Osteocyte (in vitro differentiated cells): ENCODE data around the gene SQSTM1. TPM values are rescaled to one million over a fixed set of nuclear protein-coding genes. Genes with fewer than 3 reads are reported as not detected.

ENCODE experiments used
- DNase-seq: peaks from one replicate; pipeline ENCODE4 v3.0.0; 2021; ENCODE audit warnings: mixed read lengths; ENCODE audit not compliant: unreplicated experiment; ENCODE audit errors: extremely low spot score
- H3K27ac Mint-ChIP-seq: one replicate; pipeline ENCODE4 v1.8.0; 2021; ENCODE audit warnings: mild to moderate bottlenecking, mixed read lengths; ENCODE audit not compliant: unreplicated experiment
- H3K27me3 Mint-ChIP-seq: one replicate; pipeline ENCODE4 v1.8.0; 2021; ENCODE audit warnings: mixed read lengths; ENCODE audit not compliant: unreplicated experiment
- H3K36me3 Mint-ChIP-seq: one replicate; pipeline ENCODE4 v1.8.0; 2021; ENCODE audit warnings: mixed read lengths; ENCODE audit not compliant: unreplicated experiment
- H3K4me1 Mint-ChIP-seq: one replicate; pipeline ENCODE4 v1.8.0; 2021; ENCODE audit warnings: mixed read lengths; ENCODE audit not compliant: unreplicated experiment
- H3K4me3 Mint-ChIP-seq: one replicate; pipeline ENCODE4 v1.8.0; 2021; ENCODE audit warnings: mild to moderate bottlenecking, moderate library complexity, mixed read lengths; ENCODE audit not compliant: unreplicated experiment
- H3K9me3 Mint-ChIP-seq: one replicate; pipeline ENCODE4 v1.8.0; 2021; ENCODE audit warnings: mixed read lengths; ENCODE audit not compliant: unreplicated experiment
- CTCF ChIP-seq: fragments of 200-600 bp; sonication (generic); IDR thresholded peaks from 2 replicates; pipeline ENCODE4 v1.5.0; 2021; ENCODE audit warnings: antibody characterized with exemption, mild to moderate bottlenecking, moderate library complexity
- total RNA-seq: library from RNA; stranded (reverse); gene quantifications from 2 replicates; pipeline ENCODE4 v1.2.1, GENCODE V29; 2021

Gene SQSTM1
- total RNA-seq, 1 donor from 2014 or later: 447 TPM

- Mint-ChIP-seq H3K4me1 (peaks cover 3% of the 10 kb centered on the region), H3K36me3 (peaks cover 26% of the 10 kb centered on the region), H3K27me3 (no peaks in the 10 kb centered on the region), H3K4me3 (no peak overlapping the region), H3K9me3 (no peaks in the 10 kb centered on the region), H3K27ac (no peak overlapping the region)
- DNase-seq: no peak
- TF ChIP-seq CTCF: no peak
Observed at GRCh38 chr5:179874536-179875292, 54.0 kb downstream of the SQSTM1 start.

DNA sequence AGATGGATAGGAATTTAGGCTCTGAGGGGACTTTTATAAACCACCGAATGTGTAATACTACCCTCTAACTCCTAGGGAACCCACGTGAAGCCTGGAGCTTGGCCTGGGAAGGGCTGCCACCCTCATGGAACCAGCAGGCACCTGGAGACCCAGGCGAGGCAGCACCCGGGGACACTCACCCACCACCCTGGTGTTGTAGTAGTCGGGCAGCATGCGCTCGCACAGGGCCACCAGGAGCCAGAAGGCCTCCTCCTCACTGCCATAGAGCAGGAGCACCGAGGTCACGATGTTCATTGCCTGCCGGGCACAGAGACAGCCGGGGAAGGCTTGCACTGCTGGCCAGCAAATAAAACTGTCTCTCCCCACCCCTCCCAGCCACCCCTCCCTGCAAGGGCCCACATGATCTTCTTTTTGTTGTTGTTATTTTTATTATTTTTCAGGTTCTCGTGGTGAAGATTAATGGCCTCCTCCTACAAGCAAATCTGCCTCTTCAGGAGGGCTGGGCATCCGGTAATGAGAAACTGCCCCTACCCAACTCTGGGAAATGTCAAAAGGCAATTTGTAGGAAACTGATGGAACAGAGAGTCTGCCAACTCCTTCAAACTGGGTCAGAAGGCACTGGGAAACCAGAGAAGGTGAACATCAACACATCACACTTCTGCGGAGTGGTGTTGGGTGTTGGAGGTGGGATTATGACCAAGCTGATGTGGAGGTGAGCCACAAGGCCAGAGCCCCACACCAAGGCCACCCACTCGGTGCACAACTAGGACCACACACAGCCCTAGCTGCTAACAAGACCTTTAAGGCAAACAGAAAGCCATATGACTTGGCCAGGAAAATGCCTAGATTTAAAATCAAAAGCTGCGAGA, 55.3 kb downstream of the SQSTM1 start:
- Mint-ChIP-seq H3K27me3 (no peaks in the 10 kb centered on the region), H3K9me3 (no peaks in the 10 kb centered on the region), H3K4me3 (no peak overlapping the region), H3K27ac (no peak overlapping the region), H3K36me3 (peaks cover 26% of the 10 kb centered on the region), H3K4me1 (no peaks in the 10 kb centered on the region)
- TF ChIP-seq CTCF: no peak
- no peak for DNase-seq

DNA sequence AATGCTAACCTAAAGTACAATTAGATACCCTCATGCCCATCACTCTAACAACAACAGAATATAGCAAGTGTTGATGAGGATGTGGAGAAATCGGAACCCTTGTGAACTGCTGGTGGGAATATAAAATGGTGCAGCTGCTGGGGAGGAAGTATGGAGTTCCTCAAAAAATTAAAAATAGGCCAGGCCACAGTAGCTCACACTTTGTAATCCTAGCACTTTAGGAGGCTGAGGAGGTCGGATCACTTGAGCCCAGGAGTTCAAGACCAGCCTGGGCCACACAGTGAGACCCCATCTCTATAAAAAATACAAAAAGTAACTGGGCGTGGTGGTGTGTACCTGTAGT, 55.9 kb downstream of the SQSTM1 start:
- no peak for DNase-seq
- no peaks in the 10 kb centered on the region for H3K27me3 Mint-ChIP-seq
- H3K4me1 Mint-ChIP-seq: no peaks in the 10 kb centered on the region
- no peak overlapping the region for H3K4me3 Mint-ChIP-seq
- H3K27ac Mint-ChIP-seq: no peak overlapping the region
- H3K36me3 Mint-ChIP-seq: peaks cover 29% of the 10 kb centered on the region
- no peak for TF ChIP-seq CTCF
- H3K9me3 Mint-ChIP-seq: no peaks in the 10 kb centered on the region

DNA sequence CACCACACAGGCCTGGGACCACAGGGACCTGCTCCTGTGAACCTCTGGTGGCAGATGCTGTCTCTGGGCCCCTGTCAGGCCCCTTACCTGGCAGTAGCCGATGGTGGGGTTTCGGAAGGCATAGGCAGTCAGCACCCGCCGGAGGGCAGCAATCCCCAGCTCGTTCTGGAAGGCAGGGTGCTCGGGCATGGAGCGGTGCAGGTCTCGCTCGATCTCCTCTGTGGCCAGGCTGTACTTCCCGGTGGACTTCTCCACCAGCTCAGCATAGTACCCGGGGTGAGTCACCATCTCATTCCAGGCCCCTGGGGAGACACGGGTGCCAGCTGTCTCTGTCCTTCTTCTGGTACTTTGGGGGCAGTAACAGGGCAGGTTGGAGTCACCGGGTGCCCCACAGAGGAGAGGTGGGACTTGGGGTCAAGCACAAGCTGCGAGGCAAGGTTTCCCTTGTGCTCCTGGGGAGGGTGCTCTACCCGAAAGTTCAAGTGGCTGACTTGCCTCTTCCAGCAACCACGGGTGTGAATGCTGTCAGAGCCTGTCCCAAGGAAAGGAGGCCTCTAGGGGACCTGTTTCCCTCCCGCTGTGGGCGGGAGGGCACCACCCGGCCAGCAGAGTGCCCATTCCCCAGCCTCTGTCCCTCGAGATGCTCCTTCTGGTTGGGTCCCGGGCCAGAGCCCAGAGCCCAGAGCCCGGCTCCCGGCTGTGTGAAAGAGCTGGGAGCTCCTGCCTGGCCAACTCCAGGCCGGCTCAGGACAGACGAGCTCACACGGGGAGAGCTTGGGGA, 57.7 kb downstream of the SQSTM1 start:
- no peak for TF ChIP-seq CTCF
- peaks cover 4% of the 10 kb centered on the region for H3K9me3 Mint-ChIP-seq
- DNase-seq: no peak
- peaks cover 38% of the 10 kb centered on the region for H3K36me3 Mint-ChIP-seq
- H3K27me3 Mint-ChIP-seq: no peaks in the 10 kb centered on the region
- no peaks in the 10 kb centered on the region for H3K4me1 Mint-ChIP-seq
- no peak overlapping the region for H3K4me3 Mint-ChIP-seq
- no peak overlapping the region for H3K27ac Mint-ChIP-seq
